ENCODE data around the gene TBCD.

TBCD gene

GRCh38 chr17:82810644-82811430 lies 59.0 kb downstream of the TBCD start:
- DNase-seq (ENCODE audit: low read depth), result no peak

- DNase-seq (ENCODE audit: low read depth), result no peak
Measured at GRCh38 chr17:82812058-82812457, 60.2 kb downstream of the TBCD start.

- DNase-seq (ENCODE audit: low read depth), result no peak
Measured at GRCh38 chr17:82812601-82813000, 60.7 kb downstream of the TBCD start.

GRCh38 chr17:82813299-82814051 lies 61.6 kb downstream of the TBCD start:
- no peak for DNase-seq (ENCODE audit: low read depth)

- no peak for DNase-seq (ENCODE audit: low read depth)
Measured at GRCh38 chr17:82814834-82815233, 63.0 kb downstream of the TBCD start.

- no peak for DNase-seq (ENCODE audit: low read depth)
Measured at GRCh38 chr17:82815354-82815753, 63.5 kb downstream of the TBCD start.

GRCh38 chr17:82815790-82816305 lies 64.0 kb downstream of the TBCD start:
- DNase-seq (ENCODE audit: low read depth), result no peak

GRCh38 chr17:82816358-82816757 lies 64.5 kb downstream of the TBCD start:
- DNase-seq (ENCODE audit: low read depth), result no peak

GRCh38 chr17:82817947-82818346 lies 66.1 kb downstream of the TBCD start:
- no peak for DNase-seq (ENCODE audit: low read depth)

GRCh38 chr17:82820278-82821251 lies 68.7 kb downstream of the TBCD start:
- DNase-seq (ENCODE audit: low read depth), result no peak

GRCh38 chr17:82821554-82821953 lies 69.7 kb downstream of the TBCD start:
- DNase-seq (ENCODE audit: low read depth), result no peak

GRCh38 chr17:82822281-82822680 lies 70.4 kb downstream of the TBCD start:
- no peak for DNase-seq (ENCODE audit: low read depth)

GRCh38 chr17:82823004-82823403 lies 71.1 kb downstream of the TBCD start:
- DNase-seq (ENCODE audit: low read depth), result no peak

GRCh38 chr17:82825540-82826124 lies 73.8 kb downstream of the TBCD start:
- DNase-seq (ENCODE audit: low read depth), result no peak

- no peak for DNase-seq (ENCODE audit: low read depth)
Measured at GRCh38 chr17:82826211-82826610, 74.3 kb downstream of the TBCD start.

GRCh38 chr17:82826956-82827355 lies 75.1 kb downstream of the TBCD start:
- no peak for DNase-seq (ENCODE audit: low read depth)

- DNase-seq (ENCODE audit: low read depth), result no peak
Measured at GRCh38 chr17:82828875-82829487, 77.1 kb downstream of the TBCD start.

GRCh38 chr17:82830249-82830661 lies 78.4 kb downstream of the TBCD start:
- DNase-seq (ENCODE audit: low read depth), result no peak

- DNase-seq (ENCODE audit: low read depth), result no peak
Measured at GRCh38 chr17:82831041-82831817, 79.4 kb downstream of the TBCD start.

- no peak for DNase-seq (ENCODE audit: low read depth)
Measured at GRCh38 chr17:82831818-82832200, 79.9 kb downstream of the TBCD start.
